Measurements from ENCODE around the gene CDC6. TPM values are rescaled to one million over a fixed set of nuclear protein-coding genes. Genes with fewer than 3 reads are reported as not detected.

The CDC6 gene
- total and polyA plus RNA-seq, 2 experiments from 2014 or later, result 7.7 to 20.1 TPM

- TF ChIP-seq CTCF (IDR thresholded peaks at IDR 0.05; ENCODE audit: low read depth, low read length), result no peak
- H3K9me3 ChIP-seq (ENCODE audit: low read depth), result no peaks in the 10 kb centered on the region
- no peaks in the 10 kb centered on the region for H3K27me3 ChIP-seq
- H3K4me1 ChIP-seq (ENCODE audit: low read depth), result peaks cover 85% of the 10 kb centered on the region
- no peaks in the 10 kb centered on the region for H3K36me3 ChIP-seq
- H3K4me3 ChIP-seq, result peak overlapping the region; percentile 1
- DNase-seq (ENCODE audit: low read depth in 1 of 2, low spot score in 1 of 2), result no peak
- H3K27ac ChIP-seq, result peak overlapping the region; percentile 79
Observed at GRCh38 chr17:40312131-40312731, 24.6 kb downstream of the CDC6 start.

GRCh38 chr17:40312893-40313667 lies 25.4 kb downstream of the CDC6 start:
- Histone ChIP-seq H3K36me3 (no peaks in the 10 kb centered on the region), H3K4me1 (ENCODE audit: low read depth) (peaks cover 82% of the 10 kb centered on the region), H3K27ac (peak overlapping the region; percentile 79), H3K9me3 (ENCODE audit: low read depth) (no peaks in the 10 kb centered on the region), H3K4me3 (peak overlapping the region; percentile 1), H3K27me3 (no peaks in the 10 kb centered on the region)
- TF ChIP-seq CTCF (IDR thresholded peaks at IDR 0.05; ENCODE audit: low read depth, low read length), result no peak
- no peak for DNase-seq (ENCODE audit: low read depth in 1 of 2, low spot score in 1 of 2)

- no peak for TF ChIP-seq CTCF (IDR thresholded peaks at IDR 0.05; ENCODE audit: low read depth, low read length)
- Histone ChIP-seq H3K4me3 (no peak overlapping the region), H3K27ac (peak overlapping the region; percentile 79), H3K27me3 (no peaks in the 10 kb centered on the region), H3K36me3 (no peaks in the 10 kb centered on the region), H3K4me1 (ENCODE audit: low read depth) (peaks cover 77% of the 10 kb centered on the region), H3K9me3 (ENCODE audit: low read depth) (no peaks in the 10 kb centered on the region)
- no peak for DNase-seq (ENCODE audit: low read depth in 1 of 2, low spot score in 1 of 2)
Observed at GRCh38 chr17:40313668-40314583, 26.2 kb downstream of the CDC6 start.

GRCh38 chr17:40314584-40314956 lies 26.9 kb downstream of the CDC6 start:
- H3K27ac ChIP-seq, result no peak overlapping the region
- no peak for TF ChIP-seq CTCF (IDR thresholded peaks at IDR 0.05; ENCODE audit: low read depth, low read length)
- no peaks in the 10 kb centered on the region for H3K27me3 ChIP-seq
- peak in 1 of 2 donors; percentile 81 for DNase-seq (ENCODE audit: low read depth in 1 of 2, low spot score in 1 of 2)
- H3K36me3 ChIP-seq, result no peaks in the 10 kb centered on the region
- no peaks in the 10 kb centered on the region for H3K9me3 ChIP-seq (ENCODE audit: low read depth)
- no peak overlapping the region for H3K4me3 ChIP-seq
- peaks cover 81% of the 10 kb centered on the region for H3K4me1 ChIP-seq (ENCODE audit: low read depth)

GRCh38 chr17:40315206-40315605 lies 27.5 kb downstream of the CDC6 start:
- H3K36me3 ChIP-seq, result no peaks in the 10 kb centered on the region
- no peaks in the 10 kb centered on the region for H3K9me3 ChIP-seq (ENCODE audit: low read depth)
- no peak for TF ChIP-seq CTCF (IDR thresholded peaks at IDR 0.05; ENCODE audit: low read depth, low read length)
- no peak overlapping the region for H3K4me3 ChIP-seq
- H3K27me3 ChIP-seq, result no peaks in the 10 kb centered on the region
- DNase-seq (ENCODE audit: low read depth in 1 of 2, low spot score in 1 of 2), result no peak
- peaks cover 82% of the 10 kb centered on the region for H3K4me1 ChIP-seq (ENCODE audit: low read depth)
- peak overlapping the region; percentile 82 for H3K27ac ChIP-seq

Data from cardiac muscle cell (in vitro differentiated cells and primary cell).